ENCODE measurements around the gene CBARP. TPM values are rescaled to one million over a fixed set of nuclear protein-coding genes. Genes with fewer than 3 reads are reported as not detected.

Gene CBARP
- total and polyA plus RNA-seq, 9 of the 15 experiments (the other 6 are each of a cell fraction or from before 2014, with no cell fraction given), result 0.03 to 8.9 (median 1.2) TPM; not detected in 1

- Histone ChIP-seq H3K9ac (ENCODE audit: insufficient read depth in 1 of 2, low read depth in 2 of 2, low read length in 2 of 2) (peak overlapping the region; percentile 50 to 98), H3K27me3 (ENCODE audit: control insufficient read depth in 2 of 2, insufficient read depth in 2 of 2, low read length in 2 of 2) (no peaks in the 10 kb centered on the region), H3K4me2 (ENCODE audit: insufficient read depth, low read length) (peak overlapping the region; percentile 96), H3K4me3 (peak overlapping the region; percentile 100), H2AFZ (ENCODE audit: low read depth, low read length) (no peak overlapping the region), H4K20me1 (replicated peaks; ENCODE audit: control insufficient read depth, insufficient read depth, low read length) (0 out of 2 replicates have a peak, but pooled peaks cover 5% of the 10 kb centered on the region), H3K4me1 (replicated peaks in 1 of 2; ENCODE audit: control insufficient read depth in 2 of 2, insufficient read depth in 2 of 2, low read length in 2 of 2) (peaks cover 56 to 98% of the 10 kb centered on the region in 2 experiments), H3K9me3 (replicated peaks; ENCODE audit: control insufficient read depth, insufficient read depth, low read depth, low read length) (no peaks in the 10 kb centered on the region), H3K36me3 (ENCODE audit: control insufficient read depth, insufficient read depth, low read length) (peaks cover 42% of the 10 kb centered on the region; the same call in 2 of the 3 replicates), H3K9me1 (ENCODE audit: control insufficient read depth, insufficient read depth, low read length) (peaks cover 4% of the 10 kb centered on the region), H3K79me2 (ENCODE audit: control insufficient read depth, insufficient read depth, low read length) (peaks cover 44% of the 10 kb centered on the region), H3K27ac (ENCODE audit: extremely low read depth, low read depth, low read length) (peak overlapping the region; percentile 69)
- in situ Hi-C loops (cut with MboI) (loop anchor here (5.0 to 25.0 kb wide), 2 partner anchors 322 to 482 kb away; partner anchors contain the start of gene MISP), intact Hi-C loops (cut with micrococcal nuclease) (loop anchor here (1.0 to 5.0 kb wide), 2 partner anchors 22 to 382 kb away; no protein-coding TSS in a partner anchor)
- peak; percentile 55 for ATAC-seq
- 19% methylated on average over 23 of the region's 33 CpGs for WGBS (ENCODE audit: insufficient coverage, low coverage, missing lambda C conversion rate)
- FAIRE-seq, result peak; percentile 73
- BruUV-seq (replicated peaks), result no TSS peak
- DNase-seq (ENCODE audit: extremely low read depth in 1 of 4, low spot score in 3 of 4), result peak in 2 of 4 experiments; percentile 78 to 90
- ChIA-PET POLR2A (interaction anchor here (0.5 to 5.6 kb wide), 12 partner anchors 9 to 287 kb away, joined by 3 to 90 read pairs (median 4); partner anchors contain the start of genes CIRBP and NDUFS7), CTCF (ENCODE audit: low intra/inter-chr PET ratio) (interaction anchor here (0.6 to 4.5 kb wide), 2 partner anchors 23 to 128 kb away, joined by 3 to 51 read pairs; no protein-coding TSS in a partner anchor)
- TF ChIP-seq ZMIZ1 (IDR thresholded peaks at IDR 0.05; ENCODE audit: low read depth in 2 of 2, low read length in 2 of 2), result 0 out of 4 replicates have a peak, but pooled peaks of 1 of the 2 experiments have one; percentile 49
- peak; percentile 40 for TF ChIP-seq BRD9 (IDR thresholded peaks at IDR 0.05; ENCODE audit: low read depth, partially characterized antibody)
- no peak for TF ChIP-seq ZNF57 (CRISPR knock-in tag; IDR thresholded peaks at IDR 0.05)
- TF ChIP-seq, protein P1, sequence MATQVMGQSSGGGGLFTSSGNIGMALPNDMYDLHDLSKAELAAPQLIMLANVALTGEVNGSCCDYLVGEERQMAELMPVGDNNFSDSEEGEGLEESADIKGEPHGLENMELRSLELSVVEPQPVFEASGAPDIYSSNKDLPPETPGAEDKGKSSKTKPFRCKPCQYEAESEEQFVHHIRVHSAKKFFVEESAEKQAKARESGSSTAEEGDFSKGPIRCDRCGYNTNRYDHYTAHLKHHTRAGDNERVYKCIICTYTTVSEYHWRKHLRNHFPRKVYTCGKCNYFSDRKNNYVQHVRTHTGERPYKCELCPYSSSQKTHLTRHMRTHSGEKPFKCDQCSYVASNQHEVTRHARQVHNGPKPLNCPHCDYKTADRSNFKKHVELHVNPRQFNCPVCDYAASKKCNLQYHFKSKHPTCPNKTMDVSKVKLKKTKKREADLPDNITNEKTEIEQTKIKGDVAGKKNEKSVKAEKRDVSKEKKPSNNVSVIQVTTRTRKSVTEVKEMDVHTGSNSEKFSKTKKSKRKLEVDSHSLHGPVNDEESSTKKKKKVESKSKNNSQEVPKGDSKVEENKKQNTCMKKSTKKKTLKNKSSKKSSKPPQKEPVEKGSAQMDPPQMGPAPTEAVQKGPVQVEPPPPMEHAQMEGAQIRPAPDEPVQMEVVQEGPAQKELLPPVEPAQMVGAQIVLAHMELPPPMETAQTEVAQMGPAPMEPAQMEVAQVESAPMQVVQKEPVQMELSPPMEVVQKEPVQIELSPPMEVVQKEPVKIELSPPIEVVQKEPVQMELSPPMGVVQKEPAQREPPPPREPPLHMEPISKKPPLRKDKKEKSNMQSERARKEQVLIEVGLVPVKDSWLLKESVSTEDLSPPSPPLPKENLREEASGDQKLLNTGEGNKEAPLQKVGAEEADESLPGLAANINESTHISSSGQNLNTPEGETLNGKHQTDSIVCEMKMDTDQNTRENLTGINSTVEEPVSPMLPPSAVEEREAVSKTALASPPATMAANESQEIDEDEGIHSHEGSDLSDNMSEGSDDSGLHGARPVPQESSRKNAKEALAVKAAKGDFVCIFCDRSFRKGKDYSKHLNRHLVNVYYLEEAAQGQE (IDR thresholded peaks at IDR 0.05; ENCODE audit: borderline replicate concordance), result peak; percentile 83
- TF ChIP-seq, protein P1 (CRISPR knock-in tag; IDR thresholded peaks at IDR 0.05; ENCODE audit: low read depth), result no peak
- TF ChIP-seq L3MBTL2 (IDR thresholded peaks at IDR 0.05), result peak; percentile 58
- peak in 1 of 2 experiments; percentile 56; a peak in 1 of 4 replicates for TF ChIP-seq FOXA3 (CRISPR knock-in tag; conservative IDR thresholded peaks at IDR 0.05 in 1 of 2, IDR thresholded peaks at IDR 0.05 in 1 of 2)
Measured at GRCh38 chr19:1243768-1244692, 6.2 kb upstream of the CBARP start.

Data from K562 (cell line).